HEK293 (cell line): ENCODE results near the gene ORC1.

Experiments
- FEZF1 ChIP-seq: fragments of 450-650 bp; formaldehyde crosslinking; IDR thresholded peaks from 2 replicates; pipeline ENCODE4 v1.5.1; 2016; ENCODE audit warnings: missing biosample characterization, missing genetic modification characterization
- MYNN ChIP-seq: fragments of 450-650 bp; formaldehyde crosslinking; IDR thresholded peaks from 2 replicates; pipeline ENCODE4 v1.5.1; 2016; ENCODE audit warnings: missing biosample characterization, missing genetic modification characterization, borderline replicate concordance
- SP3 ChIP-seq: fragments of 450-650 bp; formaldehyde crosslinking; IDR thresholded peaks from 2 replicates; pipeline ENCODE4 v1.5.1; 2016; ENCODE audit warnings: missing biosample characterization, missing genetic modification characterization
- TRIM28 ChIP-seq: IDR thresholded peaks from 2 replicates; pipeline ENCODE4 v1.6.1; 2011; ENCODE audit warnings: low read length, control low read depth, borderline replicate concordance
- WT1 ChIP-seq: fragments of 450-650 bp; formaldehyde crosslinking; IDR thresholded peaks from 2 replicates; pipeline ENCODE4 v1.5.1; 2016; ENCODE audit warnings: missing biosample characterization, missing genetic modification characterization
- YY2 ChIP-seq: fragments of 450-650 bp; formaldehyde crosslinking; IDR thresholded peaks from 2 replicates; pipeline ENCODE4 v1.5.1; 2016; ENCODE audit warnings: missing biosample characterization, missing genetic modification characterization
- ZBTB48 ChIP-seq: fragments of 450-650 bp; formaldehyde crosslinking; IDR thresholded peaks from 2 replicates; pipeline ENCODE4 v1.5.1; 2016; ENCODE audit warnings: missing biosample characterization, missing genetic modification characterization
- ZBTB7A ChIP-seq: fragments of 450-650 bp; formaldehyde crosslinking; IDR thresholded peaks from 2 replicates; pipeline ENCODE4 v1.5.1; 2016; ENCODE audit warnings: low read depth, missing biosample characterization, missing genetic modification characterization
- ZBTB8A ChIP-seq: fragments of 450-650 bp; formaldehyde crosslinking; IDR thresholded peaks from 2 replicates; pipeline ENCODE4 v1.5.1; 2016; ENCODE audit warnings: missing biosample characterization, missing genetic modification characterization
- ZEB2 ChIP-seq: fragments of 450-650 bp; formaldehyde crosslinking; IDR thresholded peaks from 2 replicates; pipeline ENCODE4 v1.5.1; 2016; ENCODE audit warnings: missing biosample characterization, missing genetic modification characterization
- ZFP69B ChIP-seq: fragments of 450-650 bp; formaldehyde crosslinking; IDR thresholded peaks from 2 replicates; pipeline ENCODE4 v1.5.1; 2016; ENCODE audit warnings: missing biosample characterization, missing genetic modification characterization
- ZIC2 ChIP-seq: fragments of 450-650 bp; formaldehyde crosslinking; IDR thresholded peaks from 2 replicates; pipeline ENCODE4 v1.5.1; 2016; ENCODE audit warnings: missing biosample characterization, missing genetic modification characterization
- ZNF112 ChIP-seq: fragments of 450-650 bp; formaldehyde crosslinking; IDR thresholded peaks from 2 replicates; pipeline ENCODE4 v1.5.0; 2017; ENCODE audit warnings: missing biosample characterization, missing genetic modification characterization
- ZNF138 ChIP-seq: fragments of 450-650 bp; formaldehyde crosslinking; IDR thresholded peaks from 2 replicates; pipeline ENCODE4 v1.5.1; 2016; ENCODE audit warnings: missing biosample characterization, missing genetic modification characterization, borderline replicate concordance
- ZNF184 ChIP-seq: fragments of 450-650 bp; IDR thresholded peaks from 2 replicates; pipeline ENCODE4 v1.5.1; 2018; ENCODE audit warnings: missing biosample characterization, mild to moderate bottlenecking, missing genetic modification characterization
- ZNF19 ChIP-seq: fragments of 450-650 bp; formaldehyde crosslinking; IDR thresholded peaks from 2 replicates; pipeline ENCODE4; 2016; ENCODE audit warnings: missing biosample characterization, missing genetic modification characterization, low read depth
- ZNF221 ChIP-seq: fragments of 450-650 bp; formaldehyde crosslinking; IDR thresholded peaks from 2 replicates; pipeline ENCODE4 v1.5.1; 2017; ENCODE audit warnings: missing biosample characterization, missing genetic modification characterization, borderline replicate concordance
- ZNF248 ChIP-seq: fragments of 450-650 bp; formaldehyde crosslinking; IDR thresholded peaks from 2 replicates; pipeline ENCODE4 v1.5.1; 2017; ENCODE audit warnings: missing biosample characterization, missing genetic modification characterization
- ZNF311 ChIP-seq: fragments of 450-650 bp; formaldehyde crosslinking; IDR thresholded peaks from 2 replicates; pipeline ENCODE4 v1.5.1; 2017; ENCODE audit warnings: missing biosample characterization, missing genetic modification characterization, borderline replicate concordance
- ZNF324 ChIP-seq: fragments of 450-650 bp; formaldehyde crosslinking; IDR thresholded peaks from 2 replicates; pipeline ENCODE4 v1.5.1; 2016; ENCODE audit warnings: missing biosample characterization, missing genetic modification characterization
- ZNF335 ChIP-seq: fragments of 450-650 bp; formaldehyde crosslinking; conservative IDR thresholded peaks from 2 replicates; pipeline ENCODE4 v1.5.1; 2016; ENCODE audit warnings: missing biosample characterization, missing genetic modification characterization
- ZNF350 ChIP-seq: fragments of 450-650 bp; formaldehyde crosslinking; IDR thresholded peaks from 2 replicates; pipeline ENCODE4 v1.5.0; 2017; ENCODE audit warnings: missing biosample characterization, mild to moderate bottlenecking, missing genetic modification characterization
- ZNF354C ChIP-seq: fragments of 450-650 bp; formaldehyde crosslinking; IDR thresholded peaks from 2 replicates; pipeline ENCODE4 v1.5.1; 2016; ENCODE audit warnings: missing biosample characterization, missing genetic modification characterization, low read depth, borderline replicate concordance
- ZNF366 ChIP-seq: fragments of 450-650 bp; formaldehyde crosslinking; conservative IDR thresholded peaks from 2 replicates; pipeline ENCODE4 v1.5.1; 2016; ENCODE audit warnings: missing biosample characterization, missing genetic modification characterization
- ZNF404 ChIP-seq: fragments of 450-650 bp; formaldehyde crosslinking; IDR thresholded peaks from 2 replicates; pipeline ENCODE4 v1.5.1; 2017; ENCODE audit warnings: missing biosample characterization, missing genetic modification characterization
- ZNF473 ChIP-seq: fragments of 450-650 bp; formaldehyde crosslinking; IDR thresholded peaks from 2 replicates; pipeline ENCODE4 v1.5.1; 2017; ENCODE audit warnings: missing biosample characterization, missing genetic modification characterization
- ZNF530 ChIP-seq: fragments of 450-650 bp; formaldehyde crosslinking; IDR thresholded peaks from 2 replicates; pipeline ENCODE4 v1.5.1; 2016; ENCODE audit warnings: low read depth, missing biosample characterization, missing genetic modification characterization
- ZNF596 ChIP-seq: fragments of 450-650 bp; IDR thresholded peaks from 2 replicates; pipeline ENCODE4 v1.5.0; 2018; ENCODE audit warnings: missing biosample characterization, mild to moderate bottlenecking, missing genetic modification characterization, moderate library complexity
- ZNF610 ChIP-seq: fragments of 450-650 bp; formaldehyde crosslinking; IDR thresholded peaks from 2 replicates; pipeline ENCODE4 v1.5.1; 2016; ENCODE audit warnings: missing biosample characterization, missing genetic modification characterization, borderline replicate concordance
- ZNF629 ChIP-seq: fragments of 450-650 bp; formaldehyde crosslinking; IDR thresholded peaks from 2 replicates; pipeline ENCODE4 v1.5.1; 2017; ENCODE audit warnings: missing biosample characterization, missing genetic modification characterization
- ZNF670 ChIP-seq: fragments of 450-650 bp; formaldehyde crosslinking; IDR thresholded peaks from 2 replicates; pipeline ENCODE4 v1.5.1; 2016; ENCODE audit warnings: missing biosample characterization, missing genetic modification characterization, low read depth
- ZNF776 ChIP-seq: fragments of 450-650 bp; formaldehyde crosslinking; IDR thresholded peaks from 2 replicates; pipeline ENCODE4 v1.5.0; 2017; ENCODE audit warnings: missing biosample characterization, missing genetic modification characterization, borderline replicate concordance
- ZNF791 ChIP-seq: fragments of 450-650 bp; formaldehyde crosslinking; IDR thresholded peaks from 2 replicates; pipeline ENCODE4 v1.5.1; 2016; ENCODE audit warnings: missing biosample characterization, missing genetic modification characterization
- ZNF792 ChIP-seq: fragments of 450-650 bp; formaldehyde crosslinking; IDR thresholded peaks from 2 replicates; pipeline ENCODE4 v1.5.1; 2016; ENCODE audit warnings: missing biosample characterization, missing genetic modification characterization
- ZNF837 ChIP-seq: fragments of 450-650 bp; formaldehyde crosslinking; IDR thresholded peaks from 2 replicates; pipeline ENCODE4 v1.5.1; 2016; ENCODE audit warnings: missing biosample characterization, missing genetic modification characterization
- ZNF843 ChIP-seq: fragments of 450-650 bp; formaldehyde crosslinking; IDR thresholded peaks from 2 replicates; pipeline ENCODE4 v1.5.1; 2016; ENCODE audit warnings: missing biosample characterization, missing genetic modification characterization
- ZXDB ChIP-seq: fragments of 450-650 bp; formaldehyde crosslinking; IDR thresholded peaks from 2 replicates; pipeline ENCODE4 v1.5.1; 2016; ENCODE audit warnings: missing biosample characterization, missing genetic modification characterization
- TF ChIP-seq, protein P1 (sequence below): fragments of 450-650 bp; formaldehyde crosslinking; IDR thresholded peaks from 2 replicates; pipeline ENCODE4 v1.5.0; 2017; ENCODE audit warnings: missing biosample characterization, missing genetic modification characterization, borderline replicate concordance
- TF ChIP-seq, protein P2 (sequence below): fragments of 450-650 bp; formaldehyde crosslinking; IDR thresholded peaks from 2 replicates; pipeline ENCODE4 v1.5.1; 2017; ENCODE audit warnings: missing biosample characterization, missing genetic modification characterization

ORC1 gene

GRCh38 chr1:52365071-52365745 lies 39.0 kb downstream of the ORC1 start (continued):
- TF ChIP-seq ZNF610 (tag by site-specific recombination) = no peak
- no peak for TF ChIP-seq WT1 (tag by site-specific recombination)
- no peak for TF ChIP-seq ZBTB7A (tag by site-specific recombination)
- peak; percentile 94 for TF ChIP-seq ZNF335
- TF ChIP-seq ZNF776 (tag by site-specific recombination) = no peak
- TF ChIP-seq ZNF791 = peak; percentile 11; the same call in 1 of the 2 replicates
- no peak for TF ChIP-seq ZNF248
- no peak for TF ChIP-seq ZNF350 (tag by site-specific recombination)
- no peak; the same call in 1 of the 2 replicates for TF ChIP-seq MYNN
- peak; percentile 90 for TF ChIP-seq ZNF366
- TF ChIP-seq ZNF843 (tag by site-specific recombination) = no peak
- no peak for TF ChIP-seq ZNF138 (tag by site-specific recombination)
- no peak for TF ChIP-seq FEZF1 (tag by site-specific recombination)
- TF ChIP-seq ZBTB8A (tag by site-specific recombination) = no peak; the same call in 1 of the 2 replicates
- no peak for TF ChIP-seq ZNF404
- TF ChIP-seq ZNF670 (tag by site-specific recombination) = no peak
- TF ChIP-seq ZNF530 (tag by site-specific recombination) = no peak
- TF ChIP-seq SP3 (tag by site-specific recombination) = no peak
- 0 out of 2 replicates have a peak, but pooled peaks have one; percentile 39 for TF ChIP-seq TRIM28
- no peak for TF ChIP-seq YY2
- TF ChIP-seq, protein P1, sequence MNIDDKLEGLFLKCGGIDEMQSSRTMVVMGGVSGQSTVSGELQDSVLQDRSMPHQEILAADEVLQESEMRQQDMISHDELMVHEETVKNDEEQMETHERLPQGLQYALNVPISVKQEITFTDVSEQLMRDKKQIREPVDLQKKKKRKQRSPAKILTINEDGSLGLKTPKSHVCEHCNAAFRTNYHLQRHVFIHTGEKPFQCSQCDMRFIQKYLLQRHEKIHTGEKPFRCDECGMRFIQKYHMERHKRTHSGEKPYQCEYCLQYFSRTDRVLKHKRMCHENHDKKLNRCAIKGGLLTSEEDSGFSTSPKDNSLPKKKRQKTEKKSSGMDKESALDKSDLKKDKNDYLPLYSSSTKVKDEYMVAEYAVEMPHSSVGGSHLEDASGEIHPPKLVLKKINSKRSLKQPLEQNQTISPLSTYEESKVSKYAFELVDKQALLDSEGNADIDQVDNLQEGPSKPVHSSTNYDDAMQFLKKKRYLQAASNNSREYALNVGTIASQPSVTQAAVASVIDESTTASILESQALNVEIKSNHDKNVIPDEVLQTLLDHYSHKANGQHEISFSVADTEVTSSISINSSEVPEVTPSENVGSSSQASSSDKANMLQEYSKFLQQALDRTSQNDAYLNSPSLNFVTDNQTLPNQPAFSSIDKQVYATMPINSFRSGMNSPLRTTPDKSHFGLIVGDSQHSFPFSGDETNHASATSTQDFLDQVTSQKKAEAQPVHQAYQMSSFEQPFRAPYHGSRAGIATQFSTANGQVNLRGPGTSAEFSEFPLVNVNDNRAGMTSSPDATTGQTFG = no peak
- TF ChIP-seq ZNF354C (tag by site-specific recombination) = no peak
- TF ChIP-seq, protein P2, sequence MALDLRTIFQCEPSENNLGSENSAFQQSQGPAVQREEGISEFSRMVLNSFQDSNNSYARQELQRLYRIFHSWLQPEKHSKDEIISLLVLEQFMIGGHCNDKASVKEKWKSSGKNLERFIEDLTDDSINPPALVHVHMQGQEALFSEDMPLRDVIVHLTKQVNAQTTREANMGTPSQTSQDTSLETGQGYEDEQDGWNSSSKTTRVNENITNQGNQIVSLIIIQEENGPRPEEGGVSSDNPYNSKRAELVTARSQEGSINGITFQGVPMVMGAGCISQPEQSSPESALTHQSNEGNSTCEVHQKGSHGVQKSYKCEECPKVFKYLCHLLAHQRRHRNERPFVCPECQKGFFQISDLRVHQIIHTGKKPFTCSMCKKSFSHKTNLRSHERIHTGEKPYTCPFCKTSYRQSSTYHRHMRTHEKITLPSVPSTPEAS (tag by site-specific recombination) = no peak
- peak; percentile 100 for TF ChIP-seq ZXDB (tag by site-specific recombination)
- no peak for TF ChIP-seq ZNF596 (tag by site-specific recombination)
- no peak for TF ChIP-seq ZNF792 (tag by site-specific recombination)
- no peak for TF ChIP-seq ZNF324 (tag by site-specific recombination)
- TF ChIP-seq ZEB2 (tag by site-specific recombination) = no peak
- TF ChIP-seq ZNF184 (tag by site-specific recombination) = no peak
- no peak for TF ChIP-seq ZNF112
- no peak for TF ChIP-seq ZIC2 (tag by site-specific recombination)
- no peak for TF ChIP-seq ZFP69B (tag by site-specific recombination)
- peak; percentile 75 for TF ChIP-seq ZNF629 (tag by site-specific recombination)
- no peak for TF ChIP-seq ZNF473 (tag by site-specific recombination)
- no peak for TF ChIP-seq ZNF311 (tag by site-specific recombination)
- no peak for TF ChIP-seq ZNF221 (tag by site-specific recombination)
- TF ChIP-seq ZBTB48 = peak; percentile 99
- no peak for TF ChIP-seq ZNF19 (tag by site-specific recombination)
- TF ChIP-seq ZNF837 (tag by site-specific recombination) = no peak
